H9 (cell line): Measurements from ENCODE around the gene ZNF354C. TPM values are rescaled to one million over a fixed set of nuclear protein-coding genes. Genes with fewer than 3 reads are reported as not detected.

Experiments used
- DNase-seq: peaks from one replicate; pipeline ENCODE4 v3.0.0-alpha.2; 2017
- H2AFZ ChIP-seq: one replicate; pipeline ENCODE4 v1.6.1; 2013; ENCODE audit warnings: mild to moderate bottlenecking, low read length, control low read depth, moderate library complexity
- H2AK5ac ChIP-seq: 2 replicates; pipeline ENCODE4 v1.6.1; 2013; ENCODE audit warnings: low read length, control low read depth, mixed read lengths; ENCODE audit not compliant: insufficient read length
- H2BK120ac ChIP-seq: one replicate; pipeline ENCODE4 v1.6.1; 2013; ENCODE audit warnings: low read depth, mild to moderate bottlenecking, low read length, control low read depth, inconsistent platforms; ENCODE audit not compliant: poor library complexity, severe bottlenecking
- H2BK12ac ChIP-seq: 2 replicates; pipeline ENCODE4 v1.6.1; 2013; ENCODE audit warnings: low read length, control low read depth, mixed read lengths, low read depth; ENCODE audit not compliant: insufficient read length
- H2BK15ac ChIP-seq: 2 replicates; pipeline ENCODE4 v1.6.1; 2013; ENCODE audit warnings: low read depth, low read length, control low read depth
- H2BK20ac ChIP-seq: one replicate; pipeline ENCODE4 v1.6.1; 2013; ENCODE audit warnings: low read depth, mild to moderate bottlenecking, low read length, control low read depth, inconsistent platforms; ENCODE audit not compliant: poor library complexity, severe bottlenecking
- H2BK5ac ChIP-seq: 2 replicates; pipeline ENCODE4 v1.6.1; 2013; ENCODE audit warnings: low read length, control low read depth, mixed read lengths; ENCODE audit not compliant: insufficient read length
- H3K14ac ChIP-seq: 2 replicates; pipeline ENCODE4 v1.6.1; 2013; ENCODE audit warnings: low read length, control low read depth; ENCODE audit not compliant: insufficient read depth
- H3K18ac ChIP-seq: 2 replicates; pipeline ENCODE4 v1.6.1; 2013; ENCODE audit warnings: low read depth, mild to moderate bottlenecking, mixed read lengths, low read length, control low read depth; ENCODE audit not compliant: insufficient read length
- H3K23ac ChIP-seq: 2 replicates; pipeline ENCODE4 v1.6.1; 2013; ENCODE audit warnings: low read length, control low read depth, mixed read lengths, low read depth; ENCODE audit not compliant: insufficient read length
- H3K23me2 ChIP-seq: 2 replicates; pipeline ENCODE4 v1.6.1; 2013; ENCODE audit warnings: low read depth, mild to moderate bottlenecking, mixed read lengths, low read length, control low read depth; ENCODE audit not compliant: insufficient read length, poor library complexity, severe bottlenecking
- H3K27ac ChIP-seq: 2 replicates; pipeline ENCODE4 v1.5.1; 2013; ENCODE audit warnings: low read length, control low read depth, mixed read lengths, low read depth; ENCODE audit not compliant: insufficient read length
- H3K27me3 ChIP-seq: 2 replicates; pipeline ENCODE4 v1.6.1; 2013; ENCODE audit warnings: low read length, control low read depth, inconsistent platforms; ENCODE audit not compliant: insufficient read depth
- H3K4ac ChIP-seq: 2 replicates; pipeline ENCODE4 v1.6.1; 2013; ENCODE audit warnings: low read depth, mild to moderate bottlenecking, control low read depth, inconsistent platforms, low read length, moderate library complexity
- H3K4me1 ChIP-seq: 2 replicates; pipeline ENCODE4 v1.6.1; 2013; ENCODE audit warnings: low read length, control low read depth, inconsistent platforms; ENCODE audit not compliant: insufficient read depth
- H3K4me2 ChIP-seq: 2 replicates; pipeline ENCODE4 v1.6.1; 2013; ENCODE audit warnings: low read length, control low read depth, mixed read lengths; ENCODE audit not compliant: insufficient read length, insufficient read depth
- H3K56ac ChIP-seq: 2 replicates; pipeline ENCODE4 v1.6.1; 2013; ENCODE audit warnings: low read depth, mild to moderate bottlenecking, mixed read lengths, low read length, control low read depth; ENCODE audit not compliant: insufficient read length
- H3K79me1 ChIP-seq: 2 replicates; pipeline ENCODE4 v1.6.1; 2013; ENCODE audit warnings: low read depth, mild to moderate bottlenecking, moderate library complexity, low read length, control low read depth, inconsistent platforms; ENCODE audit not compliant: insufficient read depth, poor library complexity, severe bottlenecking
- H3K79me2 ChIP-seq: 2 replicates; pipeline ENCODE4 v1.6.1; 2013; ENCODE audit warnings: low read length, control low read depth, inconsistent platforms; ENCODE audit not compliant: insufficient read depth
- H3K9ac ChIP-seq: 2 replicates; pipeline ENCODE4 v1.6.1; 2013; ENCODE audit warnings: low read length, control low read depth, mixed read lengths; ENCODE audit not compliant: insufficient read length; ENCODE audit errors: extremely low read depth
- H3K9me3 ChIP-seq: one replicate; pipeline ENCODE4 v1.6.1; 2013; ENCODE audit warnings: low read depth, low read length, inconsistent platforms; ENCODE audit not compliant: control insufficient read depth
- H3T11ph ChIP-seq: one replicate; pipeline ENCODE4 v1.6.1; 2013; ENCODE audit warnings: mild to moderate bottlenecking, low read length, control low read depth, inconsistent platforms
- H4K20me1 ChIP-seq: one replicate; pipeline ENCODE4 v1.6.1; 2013; ENCODE audit not compliant: control insufficient read depth, insufficient read length, insufficient read depth
- H4K5ac ChIP-seq: 2 replicates; pipeline ENCODE4 v1.6.1; 2013; ENCODE audit warnings: low read depth, mild to moderate bottlenecking, mixed read lengths, low read length, control low read depth; ENCODE audit not compliant: insufficient read length
- H4K8ac ChIP-seq: replicated peaks from 2 replicates; pipeline ENCODE4 v1.6.1; 2013; ENCODE audit warnings: low read length, control low read depth, mixed read lengths, low read depth; ENCODE audit not compliant: insufficient read length
- H4K91ac ChIP-seq: 2 replicates; pipeline ENCODE4 v1.6.1; 2013; ENCODE audit warnings: low read depth, mild to moderate bottlenecking, moderate library complexity, mixed read lengths, low read length, control low read depth; ENCODE audit not compliant: insufficient read length
- H3K27ac Mint-ChIP-seq, 3 experiments: 2 replicates in 2 of 3; 3 replicates in 1 of 3; pipeline ENCODE4 v1.8.0; 2020 to 2021; ENCODE audit warnings: mixed read lengths in 3 of 3, mild to moderate bottlenecking in 1 of 3, moderate library complexity in 1 of 3
- H3K27me3 Mint-ChIP-seq: 2 replicates; pipeline ENCODE4 v1.8.0; 2021; ENCODE audit warnings: low read depth, mild to moderate bottlenecking, moderate library complexity, mixed read lengths
- H3K36me3 Mint-ChIP-seq, 3 experiments: 2 replicates in 2 of 3; 3 replicates in 1 of 3; pipeline ENCODE4 v1.8.0; 2020 to 2021; ENCODE audit warnings: low read depth in 3 of 3, mixed read lengths in 3 of 3; ENCODE audit not compliant: insufficient read depth in 1 of 3
- H3K4me1 Mint-ChIP-seq, 2 experiments: 2 replicates each; pipeline ENCODE4 v1.8.0; 2020; ENCODE audit warnings: mixed read lengths in 2 of 2
- H3K4me3 Mint-ChIP-seq, 2 experiments: 2 replicates in 1 of 2; 3 replicates in 1 of 2; pipeline ENCODE4 v1.8.0; 2020 to 2021; ENCODE audit warnings: mild to moderate bottlenecking in 2 of 2, mixed read lengths in 2 of 2, moderate library complexity in 1 of 2
- H3K9me3 Mint-ChIP-seq, 2 experiments: 2 replicates in 1 of 2; 3 replicates in 1 of 2; pipeline ENCODE4 v1.8.0; 2020; ENCODE audit warnings: mild to moderate bottlenecking in 2 of 2, mixed read lengths in 2 of 2, moderate library complexity in 1 of 2
- CTCF ChIP-seq: fragments of 200-600 bp; sonication (generic); conservative IDR thresholded peaks from 3 replicates; pipeline ENCODE4 v1.8.0; 2021; ENCODE audit warnings: antibody characterized with exemption, mild to moderate bottlenecking
- WGBS: extraction: QIAGEN DNeasy Blood & Tissue Kit; methylation state at CpG from one replicate; pipeline ENCODE4 v1.1.7; 2013; ENCODE audit warnings: missing lambda C conversion rate, low lambda C conversion rate, mixed read lengths; ENCODE audit not compliant: insufficient read length; ENCODE audit errors: extremely low coverage; 5-methylcytosine and 5-hydroxymethylcytosine counted together
- total RNA-seq: library from RNA; stranded (reverse); gene quantifications from 2 replicates; pipeline ENCODE4 v1.2.1, GENCODE V29; 2021

ZNF354C gene
- total RNA-seq, 1 experiment from 2014 or later: 5.4 TPM

GRCh38 chr5:179118338-179118737 lies 58.2 kb downstream of the ZNF354C start:
- Mint-ChIP-seq H3K4me3 (no peak overlapping the region), H3K27ac (no peak overlapping the region), H3K4me1 (no peaks in the 10 kb centered on the region), H3K9me3 (peaks cover 60 to 85% of the 10 kb centered on the region in 2 experiments), H3K27me3 (peaks cover 8% of the 10 kb centered on the region), H3K36me3 (peaks cover 7 to 13% (median 12%) of the 10 kb centered on the region in 3 experiments; a peak in 6 of 7 replicates)
- Histone ChIP-seq H4K20me1 (no peaks in the 10 kb centered on the region), H2BK20ac (no peak overlapping the region), H2BK120ac (no peak overlapping the region), H3K27ac (no peak overlapping the region), H2AK5ac (no peak overlapping the region), H2BK5ac (no peak overlapping the region), H2BK15ac (no peak overlapping the region), H4K91ac (no peak overlapping the region), H3T11ph (no peak overlapping the region), H3K9me3 (peaks cover 13% of the 10 kb centered on the region), H3K79me2 (no peaks in the 10 kb centered on the region), H3K23ac (no peak overlapping the region), H3K9ac (no peak overlapping the region), H4K5ac (no peak overlapping the region), H3K14ac (no peak overlapping the region), H3K18ac (no peak overlapping the region), H3K27me3 (no peaks in the 10 kb centered on the region), H3K56ac (no peak overlapping the region), H2BK12ac (no peak overlapping the region), H3K23me2 (no peaks in the 10 kb centered on the region), H4K8ac (no peak overlapping the region), H3K4ac (no peak overlapping the region), H3K4me1 (no peaks in the 10 kb centered on the region), H2AFZ (no peak overlapping the region), H3K79me1 (no peaks in the 10 kb centered on the region), H3K4me2 (no peak overlapping the region)
- no peak for DNase-seq
- WGBS: no CpG with 5 or more reads among the region's 4 CpGs
- TF ChIP-seq CTCF: no peak
